ENCODE data around the gene PVRIG. TPM values are rescaled to one million over a fixed set of nuclear protein-coding genes. Genes with fewer than 3 reads are reported as not detected.

Gene PVRIG
- total and polyA plus RNA-seq, 2 of the 8 experiments (the other 6 are each of a cell fraction or from before 2014, with no cell fraction given), result 0.15 TPM; not detected in 1

- Histone ChIP-seq H3K27ac (ENCODE audit: low read depth, low read length) (no peak overlapping the region), H4K20me1 (replicated peaks in 1 of 2; ENCODE audit: control insufficient read depth in 1 of 2, insufficient read depth in 2 of 2, low read length in 2 of 2) (no peaks in the 10 kb centered on the region), H3K9me3 (ENCODE audit: insufficient read depth in 2 of 2, low read depth in 1 of 2, low read length in 1 of 2) (no peaks in the 10 kb centered on the region), H4K8ac (ENCODE audit: extremely low read depth, insufficient read depth, low read length) (no peak overlapping the region), H3K4me2 (ENCODE audit: insufficient read depth in 1 of 2, low read depth in 2 of 2, low read length in 2 of 2) (no peak overlapping the region), H3K23ac (ENCODE audit: insufficient read length) (no peak overlapping the region), H2BK15ac (ENCODE audit: low read length) (no peak overlapping the region), H3K79me1 (ENCODE audit: low read depth, low read length) (no peaks in the 10 kb centered on the region), H3K18ac (ENCODE audit: extremely low read depth, low read length) (no peak overlapping the region), H3K56ac (replicated peaks; ENCODE audit: insufficient read length, low read depth, low read length) (no peak overlapping the region), H2BK120ac (replicated peaks; ENCODE audit: low read depth, low read length) (no peak overlapping the region), H3K79me2 (ENCODE audit: control insufficient read depth in 1 of 2, insufficient read depth in 2 of 2, low read length in 2 of 2) (no peaks in the 10 kb centered on the region), H2BK12ac (ENCODE audit: low read depth, low read length) (no peak overlapping the region), H2AFZ (ENCODE audit: low read length) (no peak overlapping the region), H4K5ac (ENCODE audit: insufficient read length, low read depth, low read length) (no peak overlapping the region), H3K36me3 (ENCODE audit: control insufficient read depth in 2 of 4, insufficient read depth in 4 of 4, low read length in 3 of 4) (peaks cover 0 to 6% (median 0%) of the 10 kb centered on the region in 4 experiments; a peak in 2 of 8 replicates), H3K27me3 (replicated peaks in 1 of 4; ENCODE audit: control insufficient read depth in 3 of 4, extremely low read depth in 1 of 4, insufficient read depth in 3 of 4, low read length in 3 of 4) (no peaks in the 10 kb centered on the region), H3K9ac (replicated peaks in 1 of 4; ENCODE audit: extremely low read depth in 1 of 4, low read depth in 3 of 4, low read length in 3 of 4) (no peak overlapping the region), H2BK20ac (ENCODE audit: low read length) (no peak overlapping the region), H3K4me1 (replicated peaks in 1 of 4; ENCODE audit: control insufficient read depth in 3 of 4, insufficient read depth in 4 of 4, low read length in 3 of 4) (no peaks in the 10 kb centered on the region), H4K91ac (replicated peaks; ENCODE audit: insufficient read length, low read length) (no peak overlapping the region), H3K4me3 (ENCODE audit: extremely low read depth in 1 of 4, insufficient read depth in 2 of 4, low read depth in 3 of 4, low read length in 4 of 4) (no peak overlapping the region), H3K4ac (replicated peaks; ENCODE audit: insufficient read length, low read depth, low read length) (no peak overlapping the region), H2AK5ac (ENCODE audit: low read depth, low read length) (no peak overlapping the region), H3K14ac (ENCODE audit: insufficient read length) (no peak overlapping the region), H2BK5ac (ENCODE audit: low read depth, low read length) (no peak overlapping the region), H3K23me2 (ENCODE audit: low read depth, low read length) (no peaks in the 10 kb centered on the region)
- FAIRE-seq, result no peak
- WGBS, 2 experiments (ENCODE audit: extremely low coverage in 1 of 2, insufficient coverage in 1 of 2, insufficient read length in 1 of 2, insufficient replicate concordance in 2 of 2, low coverage in 1 of 2, low lambda C conversion rate in 2 of 2, missing lambda C conversion rate in 1 of 2), result 85% methylated on average over 5 of the region's 5 CpGs; no CpG with 5 or more reads in 1 of the 2 experiments
- ChIA-PET CTCF (ENCODE audit: partially characterized antibody) (interaction anchor here (0.8 to 5.1 kb wide), 5 partner anchors 42 to 89 kb away, joined by 3 to 47 read pairs (median 6); partner anchors contain the start of gene GAL3ST4), POLR2A (ENCODE audit: partially characterized antibody) (no interaction called here)
- DNase-seq (ENCODE audit: low read depth in 1 of 2, low spot score in 2 of 2), result no peak
- TF ChIP-seq MAFK (IDR thresholded peaks at IDR 0.05; ENCODE audit: low read depth, low read length) (no peak), HDAC6 (IDR thresholded peaks at IDR 0.05; ENCODE audit: low read depth, low read length) (no peak), ASH2L (IDR thresholded peaks at IDR 0.05; ENCODE audit: low read length) (no peak), YY1 (IDR thresholded peaks at IDR 0.05; ENCODE audit: low read depth, low read length) (no peak), KDM5A (IDR thresholded peaks at IDR 0.05; ENCODE audit: low read length) (no peak), SAP30 (IDR thresholded peaks at IDR 0.05; ENCODE audit: insufficient read depth, insufficient replicate concordance, low read length) (no peak), KDM1A (IDR thresholded peaks at IDR 0.05; ENCODE audit: borderline replicate concordance, low read length) (no peak), ATF2 (IDR thresholded peaks at IDR 0.05; ENCODE audit: low read length) (no peak), SP2 (IDR thresholded peaks at IDR 0.05; ENCODE audit: low read length) (no peak), BCL11A (IDR thresholded peaks at IDR 0.05; ENCODE audit: low read depth in 2 of 2, low read length in 2 of 2) (no peak), GTF2F1 (IDR thresholded peaks at IDR 0.05; ENCODE audit: borderline replicate concordance, low read depth, low read length) (no peak), EP300 (IDR thresholded peaks at IDR 0.05; ENCODE audit: borderline replicate concordance in 1 of 2, low read depth in 2 of 2, low read length in 2 of 2) (no peak)
These were observed 1.5 kb downstream of the PVRIG start for GRCh38 chr7:100221231-100221718.
